GM21619 (cell line): Measurements from ENCODE around the gene PEX6.
A peak's percentile ranks its signal among the peaks of the same experiment; 100 is the strongest.

Source experiments
- ATAC-seq: cut with Tn5 transposase; IDR thresholded peaks from one replicate; pipeline ENCODE4 v1.9.1; 2021; ENCODE audit not compliant: unreplicated experiment

Gene PEX6

GRCh38 chr6:42937548-42938427, 41.2 kb downstream of the PEX6 start:
- no peak for ATAC-seq

GRCh38 chr6:42936398-42936797, 42.6 kb downstream of the PEX6 start:
- no peak for ATAC-seq

GRCh38 chr6:42935322-42935721, 43.7 kb downstream of the PEX6 start:
- ATAC-seq, result no peak

- ATAC-seq, result no peak
These were observed 45.8 kb downstream of the PEX6 start for GRCh38 chr6:42933205-42933604.

GRCh38 chr6:42932412-42932811, 46.6 kb downstream of the PEX6 start:
- ATAC-seq, result no peak

GRCh38 chr6:42929821-42930360, 49.1 kb downstream of the PEX6 start:
- ATAC-seq, result peak; percentile 44

- peak; percentile 66 for ATAC-seq
These were observed 49.8 kb downstream of the PEX6 start, which contains the start of gene CNPY3 for GRCh38 chr6:42928986-42929820. Gene CNPY3 (plus strand): TSS chr6:42929480. CDS start chr6:42929571, 91 bp downstream.

GRCh38 chr6:42925248-42925857, 53.6 kb downstream of the PEX6 start:
- no peak for ATAC-seq

- ATAC-seq, result no peak
These were observed 55.3 kb downstream of the PEX6 start for GRCh38 chr6:42923666-42924065.

GRCh38 chr6:42921801-42922200, 57.2 kb downstream of the PEX6 start:
- no peak for ATAC-seq

GRCh38 chr6:42916288-42916687, 62.7 kb downstream of the PEX6 start:
- no peak for ATAC-seq

GRCh38 chr6:42915732-42916131, 63.2 kb downstream of the PEX6 start, which contains the start of gene PTCRA:
Gene PTCRA (plus strand): TSS chr6:42916053. CDS start chr6:42916070, 17 bp downstream.
- ATAC-seq, result no peak

GRCh38 chr6:42914546-42914945, 64.4 kb downstream of the PEX6 start:
- ATAC-seq, result no peak
